NCI-H226 (cell line): ENCODE data around the gene STXBP6.
A peak's percentile ranks its signal among the peaks of the same experiment; 100 is the strongest.
"Not testable (repeated sequence)": the region's sequence is repeated elsewhere in the genome, so short reads cannot be mapped to it uniquely, and the experiment has no call there.

Experiments used
- DNase-seq: peaks from one replicate; pipeline ENCODE4 v3.0.0-alpha.2; 2015

The STXBP6 gene

GRCh38 chr14:24850072-24850471 lies 199.9 kb downstream of the STXBP6 start:
- no peak for DNase-seq

DNA sequence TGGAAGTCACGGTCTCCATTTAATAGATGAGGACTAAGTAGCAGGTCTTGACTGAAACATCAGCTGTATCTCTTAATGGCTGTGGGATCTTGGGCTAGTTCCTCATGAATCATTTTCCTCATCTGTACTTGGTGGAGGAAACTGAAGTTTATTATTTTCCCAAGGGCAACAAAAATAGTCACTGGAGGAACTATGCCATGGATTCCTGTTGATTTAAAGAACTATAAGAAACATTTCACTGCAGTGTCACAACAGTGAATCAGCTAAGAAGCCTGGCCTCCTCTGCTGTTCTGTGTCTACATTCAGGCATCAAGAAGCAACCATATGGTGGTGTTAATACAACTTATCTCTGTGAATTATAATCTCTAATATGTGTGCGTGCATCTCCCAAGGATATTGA lies 200.5 kb downstream of the STXBP6 start:
- DNase-seq = no peak

- DNase-seq = peak; percentile 22
Measured at GRCh38 chr14:24848102-24848790, 201.7 kb downstream of the STXBP6 start.

DNA sequence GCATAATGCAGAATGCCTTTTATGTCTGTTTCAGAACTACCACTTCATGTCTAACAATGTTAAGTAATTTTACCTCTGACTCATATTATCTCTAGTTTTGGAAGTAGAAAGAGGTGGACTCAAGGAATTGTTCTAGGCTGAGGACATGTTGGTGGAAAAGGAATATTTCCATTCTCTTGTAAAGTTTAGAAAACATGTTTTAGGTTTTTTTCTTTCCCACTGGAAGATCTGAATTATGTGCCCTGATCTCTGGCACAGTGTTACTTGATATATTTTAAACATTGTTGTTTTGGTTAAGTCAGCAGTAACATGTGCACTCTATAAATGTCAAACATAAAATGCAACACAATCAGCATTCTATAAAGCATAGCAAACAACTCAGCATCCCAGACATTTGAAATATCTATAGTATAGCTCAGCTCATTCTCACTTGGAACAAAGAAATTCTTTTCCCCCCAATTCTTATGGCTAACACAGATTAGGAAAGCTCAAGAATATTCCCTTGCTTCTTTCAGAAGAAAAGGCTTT lies 202.3 kb downstream of the STXBP6 start:
- no peak for DNase-seq

DNA sequence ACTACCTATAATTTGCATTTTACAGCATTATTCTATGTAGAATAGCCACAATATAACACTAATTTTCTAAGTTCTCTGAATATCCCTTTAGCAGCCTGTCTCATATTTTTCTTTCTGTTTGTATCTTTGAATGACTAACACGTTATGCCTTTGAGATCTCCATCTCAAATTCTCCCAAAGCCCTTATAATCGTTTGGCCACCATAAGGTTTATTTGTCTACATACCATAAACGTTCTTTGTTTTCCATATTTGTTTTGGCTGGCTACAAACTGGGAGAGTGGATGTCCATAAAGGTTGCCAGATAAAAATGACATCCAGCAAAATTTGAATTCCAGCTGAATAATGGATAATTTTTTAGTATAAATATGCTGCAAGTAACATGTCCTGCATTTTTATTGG lies 203.7 kb downstream of the STXBP6 start:
- DNase-seq = no peak

DNA sequence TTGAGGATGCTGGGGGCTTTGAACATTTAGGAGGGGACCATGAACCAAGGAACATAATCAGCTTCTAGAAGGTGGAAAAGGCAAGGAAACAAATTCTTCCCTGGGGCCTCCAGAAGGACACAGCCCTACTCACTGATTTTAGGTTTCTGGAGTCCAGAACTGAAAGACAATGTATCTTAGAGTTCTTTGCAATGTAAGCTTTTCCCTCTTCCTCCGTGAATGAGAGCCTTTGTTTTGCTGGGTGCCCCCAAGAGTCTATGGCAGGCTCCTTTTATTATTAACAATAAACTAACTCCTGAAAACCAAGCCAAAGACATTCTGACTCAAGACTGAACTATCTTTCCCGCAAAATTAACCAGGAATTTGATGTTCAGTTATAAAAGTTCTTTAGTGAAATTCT lies 204.1 kb downstream of the STXBP6 start:
- no peak for DNase-seq

- no peak for DNase-seq
Measured at GRCh38 chr14:24844011-24844410, 205.9 kb downstream of the STXBP6 start.

DNA sequence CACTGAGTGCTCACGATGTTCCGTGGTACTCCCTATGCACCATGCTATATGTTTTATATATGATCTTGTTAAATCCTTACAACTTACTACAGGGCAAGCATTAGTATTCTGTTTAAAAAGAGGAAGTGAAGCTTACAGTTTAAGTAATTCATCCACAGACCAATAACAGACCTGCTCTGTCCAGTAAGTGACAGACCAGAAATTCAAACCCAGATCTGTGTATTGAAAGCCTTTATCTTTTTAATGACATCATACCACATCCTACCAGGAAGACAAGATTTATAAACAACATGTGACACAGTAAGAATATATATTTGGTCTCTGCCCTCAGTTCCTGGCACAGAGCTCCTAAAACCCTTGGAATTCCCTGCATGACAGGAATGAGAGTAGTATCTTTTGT lies 206.5 kb downstream of the STXBP6 start:
- DNase-seq = no peak

GRCh38 chr14:24840204-24840893 lies 209.6 kb downstream of the STXBP6 start:
- DNase-seq = peak; percentile 44

DNA sequence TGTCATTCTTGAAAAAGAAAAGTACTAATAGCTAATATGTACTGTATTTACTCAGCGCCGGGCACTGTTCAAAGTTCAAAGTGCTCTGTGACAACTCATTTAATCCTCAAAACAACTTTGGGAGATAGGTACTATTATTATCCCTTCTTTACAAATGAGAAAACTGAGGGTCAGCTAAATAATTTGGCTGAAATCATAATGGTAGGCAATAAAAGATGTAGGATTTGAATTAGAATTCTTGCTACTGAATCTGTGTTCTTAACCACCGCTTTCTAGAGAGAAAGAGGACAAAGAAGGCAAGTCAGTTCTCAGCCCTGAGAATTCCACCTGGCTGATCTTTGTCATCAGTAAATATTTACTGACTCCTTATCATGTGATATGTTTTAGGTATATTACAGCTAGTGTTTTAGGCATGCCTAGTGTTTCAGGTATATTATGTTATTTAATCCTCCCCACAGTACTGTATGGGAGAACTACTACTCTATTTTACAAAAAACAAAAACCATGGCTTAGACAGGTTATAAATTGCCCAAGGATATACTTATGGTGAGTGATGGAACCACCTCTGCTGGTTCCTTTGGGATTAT lies 210.2 kb downstream of the STXBP6 start:
- DNase-seq = no peak

GRCh38 chr14:24838945-24839616 lies 210.9 kb downstream of the STXBP6 start:
- DNase-seq = peak; percentile 36

- peak; percentile 72 for DNase-seq
Measured at GRCh38 chr14:24837280-24838046, 212.5 kb downstream of the STXBP6 start.

GRCh38 chr14:24836324-24836723 lies 213.6 kb downstream of the STXBP6 start:
- not testable (repeated sequence) for DNase-seq

DNA sequence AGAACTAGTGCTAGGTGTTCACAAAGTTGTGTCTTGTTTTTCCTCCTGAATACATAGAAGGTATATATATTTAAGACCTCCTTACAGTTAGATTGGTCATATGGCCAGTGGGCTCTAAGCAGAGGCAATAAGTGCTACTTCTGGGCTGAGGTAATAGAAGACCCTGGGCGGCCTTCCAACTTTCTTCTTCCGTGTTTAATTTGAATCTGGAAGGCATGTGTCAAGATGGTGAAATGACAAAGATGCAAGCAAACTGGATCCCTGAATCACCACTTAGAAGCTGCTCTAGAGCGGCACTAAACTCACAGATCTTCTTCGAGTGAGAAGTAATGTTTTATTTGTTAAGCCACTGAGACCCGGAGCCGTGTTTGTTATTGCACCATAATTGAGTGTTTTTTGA lies 215.0 kb downstream of the STXBP6 start:
- DNase-seq = no peak

- DNase-seq = no peak
Measured at GRCh38 chr14:24833385-24833784, 216.6 kb downstream of the STXBP6 start.

GRCh38 chr14:24831677-24832076 lies 218.3 kb downstream of the STXBP6 start:
- DNase-seq = no peak

- DNase-seq = no peak
Measured at GRCh38 chr14:24829862-24830261, 220.1 kb downstream of the STXBP6 start.

GRCh38 chr14:24828486-24828885 lies 221.5 kb downstream of the STXBP6 start:
- peak; percentile 22 for DNase-seq

DNA sequence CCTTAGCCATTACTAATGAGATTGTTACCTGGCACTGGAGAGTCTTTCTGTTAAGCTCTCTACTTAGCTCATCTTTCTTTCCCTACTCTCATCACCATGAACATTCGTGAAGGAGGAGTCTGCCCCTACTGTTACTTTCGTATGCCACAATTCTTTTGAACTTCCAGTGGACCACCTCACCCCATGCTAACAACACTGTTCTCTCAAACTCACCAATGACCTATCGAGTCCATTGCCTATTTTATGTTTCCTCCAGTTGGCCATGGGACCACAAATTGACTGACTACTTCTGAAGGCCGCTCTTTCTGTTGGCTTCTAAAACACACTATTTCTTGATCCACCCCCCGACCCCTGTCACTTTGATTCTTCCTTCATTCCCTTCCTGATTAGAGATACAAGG lies 223.6 kb downstream of the STXBP6 start:
- no peak for DNase-seq

- DNase-seq = no peak
Measured at GRCh38 chr14:24820616-24821015, 229.3 kb downstream of the STXBP6 start.

GRCh38 chr14:24818823-24819341 lies 231.1 kb downstream of the STXBP6 start:
- DNase-seq = no peak

DNA sequence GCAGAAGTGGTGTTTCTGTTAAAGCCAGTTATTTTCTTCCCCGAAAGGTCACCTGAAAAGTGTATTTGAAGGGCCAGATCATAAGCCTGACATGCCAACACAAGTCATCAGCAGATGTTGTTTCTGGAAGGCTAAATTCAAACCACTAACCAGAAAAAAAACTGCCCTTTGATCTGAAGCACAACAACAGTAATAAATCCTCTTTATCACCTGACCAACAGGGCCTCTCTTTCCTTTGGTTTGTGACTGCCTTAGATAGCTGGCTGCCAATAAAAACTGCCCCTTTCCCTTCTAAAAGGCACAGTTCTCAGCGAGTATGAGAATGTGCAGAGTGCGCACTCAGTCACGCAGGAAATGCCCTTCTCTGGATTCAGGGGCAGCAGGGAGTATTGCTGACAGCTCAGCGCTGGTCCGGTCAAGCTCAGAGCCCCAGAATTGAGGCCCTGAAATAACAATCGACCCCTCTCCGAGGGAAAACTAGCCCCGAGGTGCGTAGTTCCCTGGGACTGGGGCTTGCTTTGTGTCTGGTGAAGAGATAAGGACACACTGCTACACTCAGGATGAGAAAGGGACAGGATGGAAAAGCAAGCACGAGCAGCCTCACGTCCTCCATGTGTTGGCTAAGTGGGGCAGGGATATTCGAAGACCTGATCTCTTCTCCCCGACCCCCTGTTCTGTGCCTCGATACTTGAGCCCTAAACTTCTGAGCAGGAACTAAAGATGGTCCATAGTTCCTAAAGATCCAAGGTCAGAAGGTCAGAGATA lies 231.7 kb downstream of the STXBP6 start:
- no peak for DNase-seq
